ENCODE data around the gene FLNC.

- TF ChIP-seq CTCF (conservative IDR thresholded peaks at IDR 0.05 in 1 of 2, IDR thresholded peaks at IDR 0.05 in 1 of 2; ENCODE audit: extremely low read depth in 1 of 2, insufficient read depth in 1 of 2, low read depth in 1 of 2, low read length in 2 of 2) (no peak), EZH2 (IDR thresholded peaks at IDR 0.05; ENCODE audit: borderline replicate concordance, low read length) (no peak)
These were observed 39.7 kb upstream of the FLNC start for GRCh38 chr7:128790315-128791041.
